Kidney epithelial cell (primary cell): ENCODE data around the gene GALNT9. TPM values are rescaled to one million over a fixed set of nuclear protein-coding genes. Genes with fewer than 3 reads are reported as not detected.

Source experiments
- DNase-seq: peaks from one replicate; pipeline ENCODE4 v3.0.0-alpha.2; 2010; ENCODE audit warnings: low read depth
- H3K27me3 ChIP-seq: 2 replicates; pipeline ENCODE4 v1.6.0; 2011; ENCODE audit warnings: low read length; ENCODE audit not compliant: control insufficient read depth, insufficient read depth
- H3K36me3 ChIP-seq: 2 replicates; pipeline ENCODE4 v1.5.1; 2011; ENCODE audit warnings: low read length; ENCODE audit not compliant: control insufficient read depth, insufficient read depth
- H3K4me3 ChIP-seq: 2 replicates; pipeline ENCODE4 v1.5.1; 2011; ENCODE audit warnings: low read depth, mild to moderate bottlenecking, control low read depth, low read length
- total RNA-seq: library from RNA; depleted of rRNA; stranded (reverse); fragments of >200 nt; gene quantifications from 2 replicates; pipeline ENCODE4 v1.2.3, GENCODE V29; 2015
- TF ChIP-seq, protein P1 (sequence below): IDR thresholded peaks from 2 replicates; pipeline ENCODE4 v1.5.1; 2011; ENCODE audit warnings: mild to moderate bottlenecking, moderate library complexity, low read length, control low read depth, inconsistent platforms; ENCODE audit not compliant: insufficient read depth, poor library complexity, severe bottlenecking

GALNT9 gene
- total RNA-seq, 1 donor from 2014 or later: 1.5 TPM

DNA sequence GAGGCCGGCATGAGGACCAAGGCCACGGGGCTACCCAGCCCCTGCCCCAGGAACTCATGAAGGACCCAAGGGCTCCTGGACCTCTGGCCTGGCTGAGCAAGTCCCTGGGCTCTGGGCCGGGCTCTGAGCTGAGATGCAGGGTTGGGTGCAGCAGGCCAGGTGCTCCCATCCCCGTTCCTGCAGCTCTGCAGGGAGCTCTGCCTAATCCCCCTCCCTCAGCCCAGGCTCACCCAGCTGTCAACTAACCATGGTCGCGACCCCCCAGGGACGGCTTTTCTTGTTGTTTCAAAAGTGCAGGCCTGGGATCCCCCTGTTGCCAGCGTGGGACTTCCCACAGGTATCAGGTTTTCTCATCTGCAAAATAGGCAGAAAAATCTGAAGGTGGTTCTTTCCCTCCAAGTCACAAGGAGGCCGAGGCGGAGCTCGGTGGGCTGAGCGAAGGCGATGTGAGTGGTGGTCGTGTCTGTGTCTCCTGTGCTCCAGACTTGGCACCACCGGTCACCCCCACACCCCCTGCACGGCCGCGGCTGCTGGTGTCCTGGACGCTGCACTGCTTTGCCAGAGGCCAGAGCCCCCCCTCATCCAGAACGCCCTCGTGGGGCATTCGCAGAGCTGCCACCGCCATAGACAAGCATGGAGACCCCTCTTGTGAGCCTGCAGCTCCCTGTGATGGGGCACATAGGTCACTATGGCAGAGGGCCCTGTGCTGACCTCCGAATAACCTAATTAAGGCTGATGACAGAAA lies 22.5 kb upstream of the GALNT9 start:
- Histone ChIP-seq H3K4me3 (no peak overlapping the region), H3K36me3 (no peaks in the 10 kb centered on the region), H3K27me3 (peaks cover 6% of the 10 kb centered on the region)
- TF ChIP-seq, protein P1, sequence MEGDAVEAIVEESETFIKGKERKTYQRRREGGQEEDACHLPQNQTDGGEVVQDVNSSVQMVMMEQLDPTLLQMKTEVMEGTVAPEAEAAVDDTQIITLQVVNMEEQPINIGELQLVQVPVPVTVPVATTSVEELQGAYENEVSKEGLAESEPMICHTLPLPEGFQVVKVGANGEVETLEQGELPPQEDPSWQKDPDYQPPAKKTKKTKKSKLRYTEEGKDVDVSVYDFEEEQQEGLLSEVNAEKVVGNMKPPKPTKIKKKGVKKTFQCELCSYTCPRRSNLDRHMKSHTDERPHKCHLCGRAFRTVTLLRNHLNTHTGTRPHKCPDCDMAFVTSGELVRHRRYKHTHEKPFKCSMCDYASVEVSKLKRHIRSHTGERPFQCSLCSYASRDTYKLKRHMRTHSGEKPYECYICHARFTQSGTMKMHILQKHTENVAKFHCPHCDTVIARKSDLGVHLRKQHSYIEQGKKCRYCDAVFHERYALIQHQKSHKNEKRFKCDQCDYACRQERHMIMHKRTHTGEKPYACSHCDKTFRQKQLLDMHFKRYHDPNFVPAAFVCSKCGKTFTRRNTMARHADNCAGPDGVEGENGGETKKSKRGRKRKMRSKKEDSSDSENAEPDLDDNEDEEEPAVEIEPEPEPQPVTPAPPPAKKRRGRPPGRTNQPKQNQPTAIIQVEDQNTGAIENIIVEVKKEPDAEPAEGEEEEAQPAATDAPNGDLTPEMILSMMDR: no peak
- DNase-seq: no peak

DNA sequence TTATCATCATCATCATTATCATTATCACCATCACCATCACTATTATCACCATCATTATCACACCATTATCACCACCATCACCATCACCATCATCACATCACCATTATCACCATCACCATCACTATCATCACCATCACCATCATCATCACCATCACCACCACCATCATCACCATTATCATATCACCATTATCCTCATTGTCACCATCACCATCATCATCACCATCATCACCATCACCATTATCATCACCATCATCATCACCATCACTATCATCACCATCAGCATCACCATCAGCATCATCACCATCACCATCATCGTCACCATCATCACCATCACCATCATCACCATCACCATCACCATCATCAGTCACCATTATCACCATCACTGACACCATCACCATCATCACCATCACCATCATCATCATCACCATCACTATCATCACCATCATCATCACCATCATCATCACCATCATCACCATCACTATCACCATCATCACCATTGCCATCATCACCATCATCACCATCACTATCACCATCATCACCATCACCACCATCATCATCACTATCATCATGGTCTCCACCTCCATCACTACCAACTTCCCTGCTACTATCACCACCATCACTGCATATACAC lies 20.2 kb upstream of the GALNT9 start:
- TF ChIP-seq, protein P1: no peak
- no peak overlapping the region for H3K4me3 ChIP-seq
- no peak for DNase-seq
- peaks cover 19% of the 10 kb centered on the region for H3K27me3 ChIP-seq
- H3K36me3 ChIP-seq: no peaks in the 10 kb centered on the region

DNA sequence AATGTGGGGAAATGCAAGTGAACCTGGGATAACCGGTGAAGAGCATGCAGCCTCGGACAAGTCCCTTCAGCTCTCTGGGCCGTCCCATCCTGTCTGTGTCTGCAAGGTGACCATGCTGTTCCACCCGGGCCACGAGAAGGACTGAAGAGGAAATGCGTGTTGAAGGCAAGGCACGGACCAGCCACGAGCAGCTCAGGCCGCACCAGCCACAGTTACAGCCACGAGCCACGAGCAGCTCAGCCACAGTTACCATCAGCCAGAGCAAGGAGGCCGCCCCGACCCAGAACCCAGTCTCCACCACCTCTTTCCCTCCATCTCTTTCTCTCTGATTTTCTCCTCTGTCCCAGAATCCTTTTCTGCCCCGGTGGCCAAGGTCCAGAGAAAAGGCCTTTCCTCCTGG lies 18.8 kb upstream of the GALNT9 start:
- H3K27me3 ChIP-seq: peaks cover 30% of the 10 kb centered on the region
- TF ChIP-seq, protein P1: no peak
- no peak overlapping the region for H3K4me3 ChIP-seq
- DNase-seq: no peak
- no peaks in the 10 kb centered on the region for H3K36me3 ChIP-seq

DNA sequence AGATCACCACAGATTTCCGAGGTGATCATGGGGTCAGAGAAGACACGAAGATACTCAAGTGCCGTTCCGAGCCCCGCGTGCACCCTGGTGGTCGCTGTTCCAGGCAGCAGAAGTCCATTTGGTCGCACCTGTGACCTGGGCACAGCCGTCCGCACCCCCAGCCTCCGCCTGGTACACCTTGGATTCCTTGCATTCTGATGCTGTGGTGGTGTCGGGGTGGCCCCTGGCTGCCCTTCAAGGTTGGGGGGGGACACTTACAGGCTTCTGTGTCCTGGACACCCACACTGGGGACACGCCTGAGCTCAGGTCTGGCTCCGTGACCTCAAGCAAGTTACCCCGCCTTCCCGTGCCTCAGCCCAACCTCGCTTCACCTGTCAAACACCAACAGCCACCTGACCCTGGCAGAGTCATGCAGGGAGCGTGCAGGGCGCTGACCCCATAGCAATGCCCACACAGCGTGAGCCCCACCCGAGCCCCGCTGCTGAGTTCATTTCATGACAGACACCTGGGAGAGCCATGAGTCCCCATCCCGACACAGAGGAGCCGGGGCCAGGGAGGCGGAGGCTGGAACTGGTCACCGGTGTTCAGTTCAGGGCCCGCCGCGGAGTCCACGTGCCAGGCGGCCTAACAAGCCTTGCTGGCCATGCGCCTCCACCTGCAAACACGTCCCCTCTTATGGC lies 17.9 kb upstream of the GALNT9 start:
- no peaks in the 10 kb centered on the region for H3K36me3 ChIP-seq
- TF ChIP-seq, protein P1: no peak
- no peak overlapping the region for H3K4me3 ChIP-seq
- DNase-seq: no peak
- peaks cover 34% of the 10 kb centered on the region for H3K27me3 ChIP-seq

DNA sequence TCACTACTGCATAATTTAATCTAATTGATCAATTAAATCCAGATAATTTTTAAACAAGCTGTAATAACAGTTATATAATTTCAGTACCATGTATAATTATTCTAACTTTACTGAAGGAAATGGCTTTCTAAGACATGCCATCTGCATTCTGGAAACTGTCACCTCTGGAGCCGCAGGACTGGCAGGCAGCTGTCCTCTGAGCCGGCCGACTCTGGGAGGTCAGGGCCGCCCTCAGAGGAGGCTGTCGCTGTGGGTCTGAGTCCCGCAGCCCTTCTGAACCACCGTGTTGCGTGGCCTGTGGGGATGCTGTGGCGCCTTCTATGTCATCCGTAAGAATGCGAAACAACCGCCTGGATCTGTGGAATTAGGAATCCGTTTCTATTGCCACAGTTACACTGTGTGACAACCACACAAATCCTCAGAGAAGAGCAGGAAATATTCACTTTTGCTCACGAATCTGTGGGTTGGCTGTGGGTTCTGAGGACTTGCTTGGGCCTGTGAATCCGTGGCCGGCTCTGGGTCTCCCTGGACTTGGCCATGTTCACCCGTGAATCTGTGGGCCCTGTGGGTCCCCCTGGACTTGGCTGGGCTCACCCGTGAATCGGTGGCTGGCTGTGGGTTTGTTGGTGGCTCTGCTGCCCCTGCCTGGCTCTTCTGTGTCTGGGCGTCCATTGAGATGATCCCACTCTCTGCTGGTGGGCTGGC lies 17.2 kb upstream of the GALNT9 start:
- H3K36me3 ChIP-seq: no peaks in the 10 kb centered on the region
- H3K4me3 ChIP-seq: no peak overlapping the region
- H3K27me3 ChIP-seq: peaks cover 36% of the 10 kb centered on the region
- no peak for DNase-seq
- TF ChIP-seq, protein P1: no peak
